HepG2 (cell line): ENCODE measurements around the gene SLC34A3. TPM values are rescaled to one million over a fixed set of nuclear protein-coding genes. Genes with fewer than 3 reads are reported as not detected.
A peak's percentile ranks its signal among the peaks of the same experiment; 100 is the strongest.

Source experiments
- HCFC1 ChIP-seq: fragments of 150-350 bp; IDR thresholded peaks from 2 replicates; pipeline ENCODE4 v1.6.1; 2014; ENCODE audit warnings: low read depth, low read length
- HNRNPL ChIP-seq: fragments of 200-400 bp; formaldehyde crosslinking; IDR thresholded peaks from 2 replicates; pipeline ENCODE4 v1.6.1; 2017; ENCODE audit warnings: mild to moderate bottlenecking, low read depth, low read length
- KAT2B ChIP-seq: fragments of 150-350 bp; IDR thresholded peaks from 2 replicates; pipeline ENCODE4 v1.6.1; 2014; ENCODE audit warnings: low read depth, low read length, borderline replicate concordance
- KLF13 ChIP-seq: sonication (generic); formaldehyde crosslinking; IDR thresholded peaks from 2 replicates; pipeline ENCODE4 v1.4.0; 2020; ENCODE audit warnings: mild to moderate bottlenecking, missing genetic modification reagents
- MEIS1 ChIP-seq: sonication (generic); formaldehyde crosslinking; IDR thresholded peaks from 2 replicates; pipeline ENCODE4 v1.9.0; 2021; ENCODE audit warnings: mild to moderate bottlenecking, missing genetic modification reagents, moderate library complexity, borderline replicate concordance
- NFYB ChIP-seq: sonication (generic); formaldehyde crosslinking; IDR thresholded peaks from 2 replicates; pipeline ENCODE4 v1.4.0; 2020; ENCODE audit warnings: missing genetic modification reagents
- PHF20 ChIP-seq: sonication (generic); formaldehyde crosslinking; IDR thresholded peaks from 2 replicates; pipeline ENCODE4 v1.5.0; 2020; ENCODE audit warnings: mild to moderate bottlenecking, missing genetic modification reagents
- POLR2AphosphoS2 ChIP-seq: IDR thresholded peaks from 2 replicates; pipeline ENCODE4 v1.6.1; 2011; ENCODE audit warnings: low read depth, low read length, improper control_type of control experiment
- RXRB ChIP-seq: IDR thresholded peaks from 2 replicates; pipeline ENCODE4 v1.6.1; 2016; ENCODE audit warnings: borderline replicate concordance, missing genetic modification reagents, missing compliant biosample characterization
- SPEN ChIP-seq: sonication (generic); formaldehyde crosslinking; IDR thresholded peaks from 2 replicates; pipeline ENCODE4 v1.5.1; 2020; ENCODE audit warnings: low read depth, mild to moderate bottlenecking, missing genetic modification reagents
- SUZ12 ChIP-seq: fragments of 150-350 bp; IDR thresholded peaks from 2 replicates; pipeline ENCODE4 v1.6.1; 2014; ENCODE audit warnings: low read depth, low read length
- TRIM24 ChIP-seq: sonication (generic); formaldehyde crosslinking; IDR thresholded peaks from 2 replicates; pipeline ENCODE4 v1.8.0; 2022; ENCODE audit warnings: mild to moderate bottlenecking, missing genetic modification reagents
- ZNF546 ChIP-seq: sonication (generic); formaldehyde crosslinking; conservative IDR thresholded peaks from 2 replicates; pipeline ENCODE4 v1.8.1; 2023; ENCODE audit warnings: mild to moderate bottlenecking, missing genetic modification reagents
- ZNF766 ChIP-seq: sonication (generic); formaldehyde crosslinking; IDR thresholded peaks from 2 replicates; pipeline ENCODE4 v1.5.0; 2020; ENCODE audit warnings: missing genetic modification reagents, borderline replicate concordance
- ZNF780A ChIP-seq: sonication (generic); formaldehyde crosslinking; IDR thresholded peaks from 2 replicates; pipeline ENCODE4 v1.8.0; 2022; ENCODE audit warnings: mild to moderate bottlenecking, missing genetic modification reagents, moderate library complexity
- polyA plus RNA-seq, 8 experiments: library from polyadenylated mRNA; depleted of rRNA in 3 of 8; stranded (reverse) in 7 of 8; unstranded in 1 of 8; fragments of >200 nt; fragmentation: Illumina TruSeq in 4 of 8; extraction: Trizol in 4 of 8; gene quantifications; 2 replicates each; pipeline versions ENCODE4 v1.2.1 to v1.2.3, GENCODE V29; 2011 to 2016; ENCODE audit warnings: low read depth in 4 of 8, missing spikeins in 1 of 8, mixed read lengths in 1 of 8; ENCODE audit not compliant: insufficient read depth in 1 of 8
- total RNA-seq, 5 experiments: library from RNA; depleted of rRNA; stranded (reverse); fragments of >200 nt; fragmentation: Illumina TruSeq; extraction: Trizol; gene quantifications; 2 replicates each; pipeline ENCODE4 v1.2.3, GENCODE V29; 2016; ENCODE audit warnings: low read depth in 1 of 5
- TF ChIP-seq, protein P1 (sequence below): sonication (generic); formaldehyde crosslinking; IDR thresholded peaks from 2 replicates; pipeline ENCODE4 v1.5.0; 2020; ENCODE audit warnings: mild to moderate bottlenecking, missing genetic modification reagents, borderline replicate concordance
- TF ChIP-seq, protein P2 (sequence below): sonication (generic); formaldehyde crosslinking; IDR thresholded peaks from 2 replicates; pipeline ENCODE4 v1.4.0; 2020; ENCODE audit warnings: mild to moderate bottlenecking, low read depth, missing genetic modification reagents
- TF ChIP-seq, protein P3 (sequence below): sonication (generic); formaldehyde crosslinking; IDR thresholded peaks from 2 replicates; pipeline ENCODE4 v1.5.0; 2020; ENCODE audit warnings: mild to moderate bottlenecking, missing genetic modification reagents, borderline replicate concordance
- TF ChIP-seq, protein P4 (sequence below): sonication (generic); formaldehyde crosslinking; IDR thresholded peaks from 2 replicates; pipeline ENCODE4 v1.9.0; 2022; ENCODE audit warnings: missing genetic modification reagents, mild to moderate bottlenecking, borderline replicate concordance

SLC34A3 gene
- total and polyA plus RNA-seq, 2 of the 13 experiments (the other 11 are each of a cell fraction or from before 2014, with no cell fraction given), result 0.07 to 1.0 TPM

DNA sequence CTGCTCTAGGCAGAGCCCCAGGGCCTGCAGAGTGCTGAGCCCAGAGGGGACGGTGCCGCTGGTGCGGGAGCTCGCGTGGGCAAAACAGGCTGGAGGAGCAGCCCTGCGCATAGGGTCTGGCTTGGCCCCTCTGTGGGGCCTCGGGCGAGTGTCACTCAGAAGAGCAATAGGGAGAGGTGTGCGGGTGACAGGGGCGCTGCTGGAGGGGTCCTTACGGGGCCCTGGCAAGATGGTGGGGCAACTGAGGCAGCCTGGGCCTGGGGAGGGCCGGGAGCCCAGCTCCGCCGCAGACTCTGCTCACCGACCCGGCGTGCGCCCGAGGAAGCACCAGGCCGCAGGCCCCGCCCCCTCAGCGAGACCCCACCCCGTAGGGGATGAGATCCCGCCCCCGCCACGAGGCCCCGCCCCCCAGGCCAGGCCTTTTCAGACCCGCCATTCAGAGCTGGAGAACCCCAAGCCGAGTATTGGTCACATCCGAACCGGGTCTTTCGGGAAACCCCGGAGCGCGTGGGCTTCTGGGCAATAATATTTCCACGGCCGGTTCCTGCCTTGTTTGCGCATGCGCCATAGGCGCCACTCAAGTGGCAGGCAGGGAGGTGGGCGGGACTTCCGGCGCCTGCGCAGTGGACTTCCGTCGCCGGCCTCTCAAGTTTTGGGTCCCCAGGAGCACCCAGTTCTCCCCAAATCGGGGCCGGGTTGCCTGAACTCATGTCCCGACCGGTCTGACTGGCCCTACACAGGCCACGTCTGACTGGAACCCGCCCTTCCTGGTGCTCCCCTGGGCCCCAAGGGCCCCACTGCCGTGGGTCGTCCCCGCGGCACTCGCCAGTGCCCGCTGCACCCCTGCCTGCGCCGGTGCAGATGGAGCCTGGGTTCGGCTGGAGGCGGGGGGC lies 7.4 kb upstream of the SLC34A3 start (continued):
- TF ChIP-seq, protein P1, sequence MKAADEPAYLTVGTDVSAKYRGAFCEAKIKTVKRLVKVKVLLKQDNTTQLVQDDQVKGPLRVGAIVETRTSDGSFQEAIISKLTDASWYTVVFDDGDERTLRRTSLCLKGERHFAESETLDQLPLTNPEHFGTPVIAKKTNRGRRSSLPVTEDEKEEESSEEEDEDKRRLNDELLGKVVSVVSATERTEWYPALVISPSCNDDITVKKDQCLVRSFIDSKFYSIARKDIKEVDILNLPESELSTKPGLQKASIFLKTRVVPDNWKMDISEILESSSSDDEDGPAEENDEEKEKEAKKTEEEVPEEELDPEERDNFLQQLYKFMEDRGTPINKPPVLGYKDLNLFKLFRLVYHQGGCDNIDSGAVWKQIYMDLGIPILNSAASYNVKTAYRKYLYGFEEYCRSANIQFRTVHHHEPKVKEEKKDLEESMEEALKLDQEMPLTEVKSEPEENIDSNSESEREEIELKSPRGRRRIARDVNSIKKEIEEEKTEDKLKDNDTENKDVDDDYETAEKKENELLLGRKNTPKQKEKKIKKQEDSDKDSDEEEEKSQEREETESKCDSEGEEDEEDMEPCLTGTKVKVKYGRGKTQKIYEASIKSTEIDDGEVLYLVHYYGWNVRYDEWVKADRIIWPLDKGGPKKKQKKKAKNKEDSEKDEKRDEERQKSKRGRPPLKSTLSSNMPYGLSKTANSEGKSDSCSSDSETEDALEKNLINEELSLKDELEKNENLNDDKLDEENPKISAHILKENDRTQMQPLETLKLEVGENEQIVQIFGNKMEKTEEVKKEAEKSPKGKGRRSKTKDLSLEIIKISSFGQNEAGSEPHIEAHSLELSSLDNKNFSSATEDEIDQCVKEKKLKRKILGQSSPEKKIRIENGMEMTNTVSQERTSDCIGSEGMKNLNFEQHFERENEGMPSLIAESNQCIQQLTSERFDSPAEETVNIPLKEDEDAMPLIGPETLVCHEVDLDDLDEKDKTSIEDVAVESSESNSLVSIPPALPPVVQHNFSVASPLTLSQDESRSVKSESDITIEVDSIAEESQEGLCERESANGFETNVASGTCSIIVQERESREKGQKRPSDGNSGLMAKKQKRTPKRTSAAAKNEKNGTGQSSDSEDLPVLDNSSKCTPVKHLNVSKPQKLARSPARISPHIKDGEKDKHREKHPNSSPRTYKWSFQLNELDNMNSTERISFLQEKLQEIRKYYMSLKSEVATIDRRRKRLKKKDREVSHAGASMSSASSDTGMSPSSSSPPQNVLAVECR (CRISPR knock-in tag), result peak; percentile 46; the same call in 1 of the 2 replicates
- TF ChIP-seq HNRNPL (0 out of 2 replicates have a peak, but pooled peaks have one; percentile 16), SPEN (CRISPR knock-in tag) (peak; percentile 37; the same call in 1 of the 2 replicates), RXRB (peak; percentile 15; the same call in 1 of the 2 replicates), KAT2B (no peak), ZNF780A (CRISPR knock-in tag) (no peak), SUZ12 (no peak), MEIS1 (CRISPR knock-in tag) (peak; percentile 61; the same call in 1 of the 2 replicates), HCFC1 (peak; percentile 37), PHF20 (CRISPR knock-in tag) (peak; percentile 78), ZNF546 (CRISPR knock-in tag) (no peak), KLF13 (CRISPR knock-in tag) (no peak), TRIM24 (CRISPR knock-in tag) (no peak), ZNF766 (no peak), POLR2AphosphoS2 (no peak), NFYB (CRISPR knock-in tag) (peak; percentile 70)
- TF ChIP-seq, protein P2, sequence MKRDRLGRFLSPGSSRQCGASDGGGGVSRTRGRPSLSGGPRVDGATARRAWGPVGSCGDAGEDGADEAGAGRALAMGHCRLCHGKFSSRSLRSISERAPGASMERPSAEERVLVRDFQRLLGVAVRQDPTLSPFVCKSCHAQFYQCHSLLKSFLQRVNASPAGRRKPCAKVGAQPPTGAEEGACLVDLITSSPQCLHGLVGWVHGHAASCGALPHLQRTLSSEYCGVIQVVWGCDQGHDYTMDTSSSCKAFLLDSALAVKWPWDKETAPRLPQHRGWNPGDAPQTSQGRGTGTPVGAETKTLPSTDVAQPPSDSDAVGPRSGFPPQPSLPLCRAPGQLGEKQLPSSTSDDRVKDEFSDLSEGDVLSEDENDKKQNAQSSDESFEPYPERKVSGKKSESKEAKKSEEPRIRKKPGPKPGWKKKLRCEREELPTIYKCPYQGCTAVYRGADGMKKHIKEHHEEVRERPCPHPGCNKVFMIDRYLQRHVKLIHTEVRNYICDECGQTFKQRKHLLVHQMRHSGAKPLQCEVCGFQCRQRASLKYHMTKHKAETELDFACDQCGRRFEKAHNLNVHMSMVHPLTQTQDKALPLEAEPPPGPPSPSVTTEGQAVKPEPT (CRISPR knock-in tag), result no peak
- TF ChIP-seq, protein P3, sequence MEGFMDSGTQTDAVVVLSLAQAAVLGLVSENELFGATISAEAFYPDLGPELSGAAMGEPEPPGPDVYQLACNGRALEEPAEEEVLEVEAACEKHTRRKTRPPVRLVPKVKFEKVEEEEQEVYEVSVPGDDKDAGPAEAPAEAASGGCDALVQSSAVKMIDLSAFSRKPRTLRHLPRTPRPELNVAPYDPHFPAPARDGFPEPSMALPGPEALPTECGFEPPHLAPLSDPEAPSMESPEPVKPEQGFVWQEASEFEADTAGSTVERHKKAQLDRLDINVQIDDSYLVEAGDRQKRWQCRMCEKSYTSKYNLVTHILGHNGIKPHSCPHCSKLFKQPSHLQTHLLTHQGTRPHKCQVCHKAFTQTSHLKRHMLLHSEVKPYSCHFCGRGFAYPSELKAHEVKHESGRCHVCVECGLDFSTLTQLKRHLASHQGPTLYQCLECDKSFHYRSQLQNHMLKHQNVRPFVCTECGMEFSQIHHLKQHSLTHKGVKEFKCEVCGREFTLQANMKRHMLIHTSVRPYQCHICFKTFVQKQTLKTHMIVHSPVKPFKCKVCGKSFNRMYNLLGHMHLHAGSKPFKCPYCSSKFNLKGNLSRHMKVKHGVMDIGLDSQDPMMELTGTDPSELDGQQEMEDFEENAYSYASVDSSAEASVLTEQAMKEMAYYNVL (CRISPR knock-in tag), result no peak
- TF ChIP-seq, protein P4, sequence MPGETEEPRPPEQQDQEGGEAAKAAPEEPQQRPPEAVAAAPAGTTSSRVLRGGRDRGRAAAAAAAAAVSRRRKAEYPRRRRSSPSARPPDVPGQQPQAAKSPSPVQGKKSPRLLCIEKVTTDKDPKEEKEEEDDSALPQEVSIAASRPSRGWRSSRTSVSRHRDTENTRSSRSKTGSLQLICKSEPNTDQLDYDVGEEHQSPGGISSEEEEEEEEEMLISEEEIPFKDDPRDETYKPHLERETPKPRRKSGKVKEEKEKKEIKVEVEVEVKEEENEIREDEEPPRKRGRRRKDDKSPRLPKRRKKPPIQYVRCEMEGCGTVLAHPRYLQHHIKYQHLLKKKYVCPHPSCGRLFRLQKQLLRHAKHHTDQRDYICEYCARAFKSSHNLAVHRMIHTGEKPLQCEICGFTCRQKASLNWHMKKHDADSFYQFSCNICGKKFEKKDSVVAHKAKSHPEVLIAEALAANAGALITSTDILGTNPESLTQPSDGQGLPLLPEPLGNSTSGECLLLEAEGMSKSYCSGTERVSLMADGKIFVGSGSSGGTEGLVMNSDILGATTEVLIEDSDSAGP (CRISPR knock-in tag), result peak; percentile 55; the same call in 1 of the 2 replicates
